NCI-H187 (cell line): ENCODE results near the gene C3orf85.

Source experiments
- DNase-seq, 2 experiments: peaks; one replicate each; lab custom pipeline; 2025; lab: John Stamatoyannopoulos, UW

The C3orf85 gene

GRCh38 chr3:109152320-109152719 is 15.8 kb downstream of the C3orf85 start:
- DNase-seq: no peak

GRCh38 chr3:109154979-109155378 is 18.5 kb downstream of the C3orf85 start:
- DNase-seq: no peak

GRCh38 chr3:109155828-109156227 is 19.3 kb downstream of the C3orf85 start:
- DNase-seq: no peak

GRCh38 chr3:109161487-109162123 is 25.1 kb downstream of the C3orf85 start:
- DNase-seq: no peak

GRCh38 chr3:109165905-109166304 is 29.4 kb downstream of the C3orf85 start:
- DNase-seq: no peak

GRCh38 chr3:109171479-109171878 is 35.0 kb downstream of the C3orf85 start:
- DNase-seq: no peak

- no peak for DNase-seq
Observed at GRCh38 chr3:109175411-109175810, 38.9 kb downstream of the C3orf85 start.

- no peak for DNase-seq
Observed at GRCh38 chr3:109176726-109177125, 40.2 kb downstream of the C3orf85 start.

GRCh38 chr3:109177908-109178307 is 41.4 kb downstream of the C3orf85 start:
- no peak for DNase-seq

GRCh38 chr3:109178708-109179107 is 42.2 kb downstream of the C3orf85 start:
- DNase-seq: no peak

GRCh38 chr3:109184726-109185125 is 48.2 kb downstream of the C3orf85 start:
- no peak for DNase-seq

GRCh38 chr3:109187390-109187789 is 50.9 kb downstream of the C3orf85 start:
- no peak for DNase-seq

GRCh38 chr3:109188741-109189140 is 52.2 kb downstream of the C3orf85 start:
- DNase-seq: peak; percentile 2 to 24

GRCh38 chr3:109191421-109191820 is 54.9 kb downstream of the C3orf85 start:
- DNase-seq: no peak

GRCh38 chr3:109195815-109196214 is 59.3 kb downstream of the C3orf85 start:
- DNase-seq: no peak
